GM03348 (cell line): Measurements from ENCODE around the gene NACC2.

ENCODE experiments used
- DNase-seq: peaks from one replicate; pipeline ENCODE4 v3.0.0; 2012; ENCODE audit warnings: low spot score

Gene NACC2

DNA sequence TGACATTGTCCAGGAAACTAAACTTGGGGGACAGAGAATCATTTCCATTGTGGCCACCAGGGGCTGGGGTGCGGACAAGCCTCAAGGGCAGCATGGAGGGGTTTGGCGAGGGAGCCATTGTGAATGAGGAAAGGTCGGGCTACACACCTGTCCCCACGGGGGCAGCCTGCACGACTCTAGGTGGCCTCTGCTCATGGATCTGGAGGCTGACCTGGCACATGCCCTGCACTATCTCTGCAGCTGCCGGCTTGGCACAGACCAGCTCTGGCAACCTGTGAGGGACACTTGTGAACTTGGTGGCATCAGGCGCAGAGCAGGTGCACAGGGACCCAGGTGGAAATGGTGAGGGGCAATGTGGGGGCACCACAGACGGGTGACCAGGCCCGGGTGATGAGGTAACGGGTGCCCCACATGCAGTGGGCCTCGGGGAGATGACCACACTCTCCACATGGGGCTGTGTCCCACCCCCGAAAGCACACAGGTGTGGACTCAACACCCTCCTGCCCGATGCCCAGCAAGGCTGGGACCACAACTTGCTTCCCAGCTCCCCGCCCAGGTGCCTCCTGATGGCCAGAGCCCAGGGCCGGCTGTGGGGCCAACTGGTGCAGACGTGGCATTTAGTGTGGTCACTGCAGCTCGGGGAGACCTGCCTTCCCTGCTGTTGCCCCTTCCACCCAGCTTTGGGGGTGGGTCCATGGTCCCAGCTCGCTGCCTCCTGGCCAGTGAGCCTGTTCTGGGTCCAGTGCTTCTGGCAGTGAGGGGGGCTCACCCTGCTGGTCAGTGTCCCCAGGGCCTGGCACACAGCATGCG, 73.0 kb downstream of the NACC2 start:
- DNase-seq = no peak

DNA sequence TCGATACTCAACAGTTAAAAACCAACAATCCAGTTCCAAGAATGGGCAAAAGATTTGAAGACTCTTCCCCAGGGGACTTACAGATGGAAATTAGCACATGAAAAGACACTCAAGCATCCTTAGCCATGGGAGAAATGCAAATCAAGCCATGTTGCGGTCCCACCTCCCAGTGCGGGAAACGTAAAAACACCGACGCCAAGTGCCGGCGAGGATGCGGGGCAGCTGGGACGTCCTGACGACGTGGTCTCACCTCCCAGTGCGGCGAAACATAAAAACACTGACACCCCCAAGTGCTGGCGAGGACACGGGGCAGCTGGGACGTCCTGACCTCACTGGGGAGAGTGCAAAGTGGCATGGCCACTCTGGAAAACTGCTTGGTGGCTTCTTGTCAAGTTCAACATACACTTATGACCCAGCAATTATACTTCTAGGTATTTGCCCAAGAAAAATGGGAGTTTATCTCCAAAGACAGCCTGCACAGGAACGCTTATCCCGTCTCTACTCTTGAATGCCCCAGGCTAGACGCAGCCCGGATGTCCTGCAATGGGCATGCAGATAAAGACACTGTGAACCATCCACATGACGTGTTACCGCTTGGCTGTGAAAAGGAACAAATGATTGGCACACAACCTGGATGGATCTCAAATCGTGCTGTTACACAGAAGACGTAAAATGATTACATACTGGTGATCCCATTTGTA, 73.8 kb downstream of the NACC2 start:
- DNase-seq = no peak

DNA sequence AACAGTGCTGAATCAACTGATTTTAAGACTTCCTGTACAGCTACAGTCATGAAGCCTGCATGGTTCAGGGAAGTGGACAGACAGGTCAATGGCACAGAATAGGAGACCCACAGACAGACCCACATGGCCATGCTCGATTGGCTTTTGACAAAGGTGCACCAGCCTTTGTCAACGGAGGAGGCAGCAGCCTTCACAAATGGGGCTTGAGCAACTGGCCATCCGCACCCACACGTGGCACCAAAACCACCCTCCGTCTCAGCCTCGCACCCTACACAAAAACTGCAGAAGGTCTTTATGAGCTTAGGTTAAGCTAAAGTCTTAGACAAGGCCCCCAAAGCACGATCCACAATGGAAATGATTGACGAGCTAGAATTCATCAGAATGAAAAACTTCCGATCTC, 74.4 kb downstream of the NACC2 start:
- no peak for DNase-seq

DNA sequence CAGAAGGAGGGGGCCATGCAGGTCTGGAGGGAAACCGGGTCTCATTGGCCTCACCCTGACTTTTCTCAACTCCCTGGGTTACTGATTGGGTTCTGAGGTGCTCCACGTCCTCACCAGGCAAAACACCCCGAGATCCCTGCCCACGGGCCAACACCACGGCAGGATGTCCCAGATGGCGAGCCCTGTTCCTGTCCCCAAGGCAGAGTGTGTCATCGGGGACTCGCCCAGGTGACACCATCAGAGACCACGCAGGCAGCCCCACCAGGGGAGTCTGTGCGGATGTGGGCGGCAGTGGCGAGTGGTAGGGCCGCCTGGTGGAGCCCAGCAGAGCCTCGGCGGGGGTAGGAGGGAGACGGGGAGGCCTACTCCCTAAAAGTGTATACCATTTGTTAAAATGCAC, 74.9 kb downstream of the NACC2 start:
- DNase-seq = no peak

DNA sequence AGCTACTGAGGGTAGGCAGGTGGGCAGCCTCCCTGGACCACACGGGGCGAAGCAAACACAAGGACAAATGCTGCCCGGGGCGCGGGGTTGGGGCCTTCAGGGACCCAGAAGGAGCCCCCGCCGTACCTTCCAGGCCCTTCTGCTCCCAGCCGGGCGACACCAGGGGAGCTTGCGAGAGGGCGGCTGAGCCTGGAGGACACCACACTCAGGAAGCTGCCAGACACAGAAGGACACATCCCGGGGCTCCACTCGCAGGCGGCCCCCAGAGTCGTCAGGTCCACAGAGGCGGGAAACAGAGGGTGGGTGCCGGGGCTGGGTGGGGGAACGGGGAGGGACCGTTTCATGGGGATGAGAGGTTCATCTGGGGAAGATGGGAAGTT, 75.4 kb downstream of the NACC2 start:
- no peak for DNase-seq

DNA sequence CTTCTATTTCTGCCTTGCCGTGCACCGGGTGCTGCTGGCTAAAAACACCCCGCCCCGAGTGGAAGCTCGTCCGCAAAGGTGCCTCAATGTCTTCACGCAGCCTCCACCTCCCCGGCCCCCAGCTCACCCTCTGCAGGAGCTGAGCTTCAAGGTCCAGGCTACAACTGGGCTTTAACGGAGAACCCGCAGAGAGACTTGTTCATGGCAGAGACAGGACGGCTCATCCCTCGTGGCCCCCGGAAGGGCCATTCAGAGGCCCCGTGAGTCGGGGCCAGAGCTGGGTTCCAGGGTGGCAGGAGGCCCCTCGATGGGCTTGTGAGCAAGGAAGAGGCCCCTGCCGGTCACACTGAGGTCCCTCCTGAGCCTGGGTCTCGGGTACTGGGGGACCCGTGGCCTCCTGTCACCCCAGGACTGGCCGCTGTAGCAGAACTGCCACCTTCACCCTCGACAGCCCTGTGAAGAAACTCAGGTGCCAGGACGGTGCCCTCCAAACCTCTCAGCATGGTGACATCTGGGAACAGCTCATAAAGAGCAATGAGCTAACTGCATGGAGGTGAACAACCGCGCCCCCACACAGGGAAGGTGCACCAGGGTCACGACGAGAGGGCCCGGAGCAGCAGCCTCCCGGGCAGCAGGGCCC, 75.9 kb downstream of the NACC2 start:
- no peak for DNase-seq

DNA sequence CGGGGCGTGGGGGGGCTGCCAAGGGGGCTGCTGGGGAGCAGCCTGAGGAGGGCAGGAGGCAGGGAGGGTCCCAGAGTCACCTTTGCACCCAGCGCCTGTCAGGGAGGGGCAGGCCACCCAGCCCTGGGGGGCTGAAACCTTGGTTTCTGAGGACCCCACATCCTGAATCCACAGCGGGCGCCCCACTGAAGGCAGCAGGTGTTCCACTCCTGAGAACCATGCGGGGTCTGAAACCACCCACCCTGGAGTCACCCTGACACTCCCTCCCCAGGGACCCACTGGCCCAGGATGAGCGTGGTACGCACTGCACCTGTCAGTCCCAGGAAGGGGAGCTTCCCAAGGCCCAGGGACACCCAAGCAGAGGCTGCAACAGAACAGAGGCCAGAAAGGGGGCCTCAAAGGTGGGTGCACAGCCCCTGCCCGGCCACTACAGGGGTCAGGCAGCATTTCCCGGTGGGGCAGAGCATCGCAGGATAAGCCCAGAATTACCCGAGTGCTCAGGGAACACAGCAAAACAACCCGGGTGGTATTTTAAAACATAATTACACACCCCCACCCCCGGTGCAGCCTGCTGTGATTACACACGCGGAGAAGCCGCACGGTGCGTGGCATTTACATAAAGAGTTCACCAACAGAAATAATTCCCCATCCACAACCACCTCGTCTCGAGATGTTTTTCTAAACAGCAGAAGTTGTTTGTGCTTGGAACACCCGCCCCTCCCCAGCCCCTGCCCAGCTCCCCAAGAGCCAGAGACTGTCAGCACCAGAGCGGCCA, 76.6 kb downstream of the NACC2 start:
- no peak for DNase-seq

DNA sequence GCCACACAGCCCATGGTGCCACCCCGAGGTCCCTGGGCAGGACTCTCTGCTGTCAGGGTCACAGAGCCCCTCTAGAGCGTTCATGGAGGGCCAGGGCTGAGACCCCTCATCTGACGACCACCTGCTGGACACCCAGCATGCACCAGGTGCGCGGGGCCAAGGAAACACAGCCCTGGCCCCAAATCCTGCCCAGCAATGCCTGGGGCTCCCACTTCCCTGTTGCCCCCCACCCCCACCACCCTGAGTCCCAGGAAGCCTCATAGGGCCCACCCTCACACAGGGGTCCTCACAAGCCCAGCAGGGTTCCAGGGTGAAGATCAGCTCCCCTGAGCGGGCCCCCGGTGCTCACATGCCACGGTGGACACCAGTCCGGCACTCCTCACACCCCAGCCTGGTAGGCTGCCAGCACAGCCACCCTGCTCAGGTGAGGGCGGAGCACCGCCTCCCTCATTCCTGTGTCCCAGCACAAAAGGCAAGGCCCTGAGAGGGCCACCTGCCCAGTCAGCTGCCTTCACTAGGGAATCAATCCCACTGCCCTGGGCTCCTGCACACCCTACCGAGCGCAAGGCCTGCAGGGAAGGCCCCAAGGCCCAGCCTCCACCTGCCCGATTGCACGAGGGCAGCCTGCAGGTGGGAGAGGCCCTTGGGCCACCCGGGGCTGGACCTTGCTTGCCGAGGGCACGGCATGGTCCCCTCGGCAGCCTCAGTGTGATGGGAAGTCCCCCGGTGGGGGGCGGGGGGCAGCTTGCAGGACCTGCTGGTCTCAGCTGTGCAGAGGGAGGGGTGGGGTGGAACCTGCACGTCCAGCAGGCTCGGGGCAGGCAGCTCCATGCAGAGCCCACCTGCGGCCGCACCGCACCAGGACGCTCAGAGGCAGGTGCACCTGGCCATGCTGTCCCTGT, 77.5 kb downstream of the NACC2 start:
- DNase-seq = no peak

DNA sequence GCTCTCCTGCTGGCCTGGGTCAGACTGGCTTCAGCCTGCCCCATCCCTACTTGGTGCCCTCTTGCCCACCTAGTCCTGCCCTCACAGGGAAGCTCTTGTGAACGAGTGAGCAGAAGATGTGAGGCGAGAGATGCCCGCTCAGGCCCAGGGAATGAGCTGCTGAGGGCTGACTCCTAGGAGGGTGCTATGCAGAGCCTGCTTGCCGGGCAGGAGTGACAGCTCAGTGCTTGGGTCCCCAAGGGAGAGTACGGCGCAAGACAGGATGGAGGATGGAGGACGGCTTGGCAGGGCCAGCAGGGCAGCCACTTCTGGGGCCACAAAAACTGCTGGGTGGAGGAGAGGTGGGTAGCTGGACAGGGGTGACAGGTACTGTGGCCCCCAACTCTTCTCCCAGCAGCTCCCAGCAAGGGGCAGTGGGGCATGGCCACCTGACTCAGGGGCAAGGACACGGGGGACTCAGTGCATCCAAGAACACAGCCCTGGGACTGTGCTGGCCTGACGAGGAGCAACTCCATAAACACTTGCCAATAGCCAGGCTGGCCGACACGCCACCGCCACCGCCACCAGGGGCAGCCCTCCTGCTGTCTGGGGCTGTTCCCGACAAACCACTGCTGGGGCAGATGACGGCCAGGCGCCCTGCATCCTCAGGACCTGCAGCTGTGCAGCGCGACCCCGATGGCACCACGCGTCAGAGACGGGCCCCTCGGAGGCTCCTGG, 78.4 kb downstream of the NACC2 start:
- DNase-seq = no peak

DNA sequence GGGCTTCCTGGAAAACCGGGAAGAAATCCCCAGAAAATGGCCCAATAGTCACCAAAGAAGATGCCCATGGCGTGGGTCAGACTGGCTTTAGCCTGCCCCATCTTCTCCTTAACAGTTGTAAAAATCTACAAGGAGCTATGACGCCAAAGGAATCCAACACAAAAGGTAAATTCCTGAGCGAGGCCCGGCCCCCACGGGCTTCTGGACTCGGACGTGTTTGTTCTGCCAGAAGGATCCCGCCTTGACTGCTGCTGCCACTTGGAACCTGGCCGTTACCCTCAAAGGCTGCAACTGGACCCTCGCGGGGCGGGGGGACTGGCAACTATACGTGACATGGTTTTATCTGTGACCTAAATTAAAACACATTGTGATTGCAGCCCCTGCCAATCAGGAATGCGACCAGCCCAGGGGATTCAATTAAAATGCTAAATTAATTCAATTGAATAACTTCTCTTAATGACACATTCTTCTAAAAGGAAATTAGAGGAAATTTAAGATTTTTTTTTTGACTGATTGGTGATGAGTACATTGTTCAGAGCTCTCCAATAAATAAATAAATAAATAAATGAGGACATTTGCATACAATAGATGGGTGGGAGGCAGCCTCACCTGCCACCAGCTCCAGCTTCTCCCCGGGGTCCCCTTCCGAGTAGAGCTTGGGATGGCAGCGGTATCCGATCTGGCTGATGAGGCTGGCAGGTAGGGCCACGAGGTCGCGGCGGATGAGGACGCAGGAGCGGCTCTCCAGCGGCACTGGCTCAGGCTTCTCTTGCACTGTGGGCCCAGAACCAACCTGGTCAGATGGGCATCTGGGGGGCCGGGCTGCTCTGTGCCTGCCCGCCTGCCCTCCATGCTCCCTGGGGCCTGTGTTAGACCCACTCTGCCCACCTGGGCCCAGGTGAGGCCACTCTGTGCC, 79.2 kb downstream of the NACC2 start:
- DNase-seq = no peak

DNA sequence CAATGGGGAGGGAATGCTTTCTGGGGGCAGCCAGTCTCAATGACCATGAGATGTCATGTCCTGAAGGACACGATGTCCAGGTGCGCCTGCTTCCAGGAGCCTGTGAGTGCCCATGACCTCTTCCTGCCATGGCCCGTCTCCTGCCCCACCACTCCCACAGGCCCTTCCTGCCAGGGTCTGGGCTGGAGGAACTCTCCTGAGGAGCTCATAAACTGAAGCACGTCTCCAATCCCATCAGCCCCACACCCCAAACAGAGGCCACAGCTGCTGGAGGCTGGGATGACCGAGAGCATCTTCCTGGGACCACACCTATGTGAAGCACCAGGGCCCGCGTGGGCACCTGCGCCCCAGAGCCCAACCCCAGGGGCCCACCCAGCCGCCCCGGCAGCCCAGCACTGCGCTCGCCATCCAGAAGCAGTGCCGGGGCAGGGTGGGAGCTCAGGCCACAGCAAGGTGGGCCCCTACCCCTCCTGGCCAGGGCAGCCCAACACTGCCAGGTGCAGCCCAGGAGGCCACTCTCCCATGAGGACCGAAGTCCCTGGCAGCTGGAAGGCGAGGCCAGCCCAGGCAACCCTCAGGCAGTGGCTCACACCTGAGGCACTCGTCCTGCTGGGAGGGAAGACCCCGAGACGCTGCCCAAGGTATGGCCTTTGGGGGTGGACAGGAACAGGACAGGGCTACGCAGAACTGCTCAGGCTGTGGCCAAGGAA, 80.0 kb downstream of the NACC2 start:
- no peak for DNase-seq

DNA sequence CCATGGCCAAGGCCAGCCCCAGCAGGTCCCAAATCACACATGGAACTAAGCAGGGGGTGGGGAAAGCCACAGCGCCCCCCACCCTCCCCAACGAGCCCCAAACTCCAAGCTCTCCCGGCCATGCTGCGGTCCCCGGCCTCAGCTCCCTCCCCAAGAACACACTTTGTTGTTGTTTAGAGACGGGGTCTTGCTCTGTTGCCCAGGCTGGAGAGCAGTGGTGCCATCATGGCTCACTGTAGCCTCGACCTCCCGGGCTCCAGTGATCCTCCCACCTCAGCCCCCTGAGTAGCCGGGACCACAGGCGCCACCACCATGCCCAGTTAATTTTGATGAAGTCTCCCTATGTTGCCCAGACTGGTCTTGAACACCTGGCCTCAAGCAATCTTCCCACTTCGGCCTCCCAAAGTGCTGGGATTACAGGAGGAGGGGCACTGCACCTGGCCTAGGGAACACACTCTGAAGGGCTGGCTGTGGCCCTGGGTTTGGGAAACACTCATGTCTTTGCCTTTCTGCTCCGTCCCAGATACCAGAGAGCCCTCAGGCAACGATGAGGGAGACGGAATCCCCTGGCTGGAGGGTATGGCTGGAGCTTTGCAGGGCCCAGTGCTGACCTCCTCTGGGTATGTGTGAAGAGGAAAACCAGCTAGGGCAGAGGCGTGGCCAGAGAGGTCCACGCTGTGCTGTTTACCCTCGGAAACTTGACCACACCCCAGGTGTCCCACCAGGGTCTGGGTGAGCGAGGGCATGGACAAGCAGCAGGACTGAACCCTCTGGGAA, 80.8 kb downstream of the NACC2 start:
- DNase-seq = no peak

DNA sequence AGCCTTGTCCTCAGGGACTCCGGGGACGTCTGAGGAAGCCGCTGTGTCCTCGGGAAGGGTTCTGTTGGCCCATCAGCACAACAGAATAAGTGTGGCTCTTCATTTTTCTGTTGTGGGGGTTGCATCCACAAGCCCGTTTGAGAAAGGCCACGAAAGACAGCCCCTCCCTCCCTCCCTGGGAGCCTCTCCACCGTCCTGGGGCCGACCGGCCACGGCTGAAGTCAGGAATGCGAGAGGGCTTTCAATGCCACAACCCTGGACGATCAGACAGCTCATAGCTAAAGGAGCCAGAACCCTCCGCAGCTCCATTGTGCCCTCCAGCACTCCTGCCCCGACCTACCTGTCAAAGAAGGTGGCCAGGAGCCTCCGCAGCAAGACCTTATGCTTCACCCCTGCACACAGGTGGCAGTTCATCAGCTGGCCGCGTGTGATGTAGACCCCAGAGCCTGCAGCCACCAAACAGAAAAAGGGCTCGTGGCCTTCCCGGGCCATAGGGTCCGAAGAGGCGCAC, 81.5 kb downstream of the NACC2 start:
- DNase-seq = no peak

DNA sequence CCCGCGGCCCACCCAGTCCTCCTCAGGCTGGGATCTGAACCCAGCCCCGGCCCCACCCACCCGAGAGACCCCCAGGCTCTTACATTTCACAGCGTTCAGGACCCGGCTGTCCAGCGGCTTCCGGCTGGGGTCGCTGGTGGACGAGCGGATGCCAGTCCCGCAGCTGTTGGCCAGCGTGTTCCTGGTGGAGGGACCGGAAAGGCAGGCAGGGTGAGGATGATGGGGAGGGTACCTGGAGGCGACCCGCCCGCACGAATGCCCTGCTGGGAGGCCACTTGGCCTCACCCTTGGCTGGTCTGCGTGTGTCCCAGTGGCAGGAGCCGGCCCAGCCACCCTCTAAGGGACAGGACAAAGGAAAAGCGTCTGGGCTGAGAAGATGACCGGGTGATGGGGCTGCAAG, 82.0 kb downstream of the NACC2 start:
- no peak for DNase-seq

DNA sequence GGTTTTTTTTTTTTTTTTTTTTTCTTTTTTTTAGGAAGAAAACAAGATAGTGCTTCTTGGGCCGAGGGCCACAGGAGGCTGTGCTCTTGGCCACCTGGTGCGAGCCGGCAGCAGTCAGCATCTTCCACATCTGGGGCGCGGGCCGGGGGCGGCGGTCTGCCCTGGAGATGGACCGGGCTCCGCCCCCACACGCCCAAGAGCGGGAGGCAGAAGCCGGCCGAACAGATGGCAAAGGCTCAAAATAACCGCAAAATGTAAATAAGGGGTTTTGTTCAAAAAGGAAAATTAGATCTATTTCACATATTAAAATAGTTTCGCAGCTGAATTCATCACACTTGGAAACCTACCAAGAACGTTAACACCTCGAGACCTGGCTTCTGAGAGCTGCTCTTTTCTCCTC, 82.4 kb downstream of the NACC2 start:
- no peak for DNase-seq

DNA sequence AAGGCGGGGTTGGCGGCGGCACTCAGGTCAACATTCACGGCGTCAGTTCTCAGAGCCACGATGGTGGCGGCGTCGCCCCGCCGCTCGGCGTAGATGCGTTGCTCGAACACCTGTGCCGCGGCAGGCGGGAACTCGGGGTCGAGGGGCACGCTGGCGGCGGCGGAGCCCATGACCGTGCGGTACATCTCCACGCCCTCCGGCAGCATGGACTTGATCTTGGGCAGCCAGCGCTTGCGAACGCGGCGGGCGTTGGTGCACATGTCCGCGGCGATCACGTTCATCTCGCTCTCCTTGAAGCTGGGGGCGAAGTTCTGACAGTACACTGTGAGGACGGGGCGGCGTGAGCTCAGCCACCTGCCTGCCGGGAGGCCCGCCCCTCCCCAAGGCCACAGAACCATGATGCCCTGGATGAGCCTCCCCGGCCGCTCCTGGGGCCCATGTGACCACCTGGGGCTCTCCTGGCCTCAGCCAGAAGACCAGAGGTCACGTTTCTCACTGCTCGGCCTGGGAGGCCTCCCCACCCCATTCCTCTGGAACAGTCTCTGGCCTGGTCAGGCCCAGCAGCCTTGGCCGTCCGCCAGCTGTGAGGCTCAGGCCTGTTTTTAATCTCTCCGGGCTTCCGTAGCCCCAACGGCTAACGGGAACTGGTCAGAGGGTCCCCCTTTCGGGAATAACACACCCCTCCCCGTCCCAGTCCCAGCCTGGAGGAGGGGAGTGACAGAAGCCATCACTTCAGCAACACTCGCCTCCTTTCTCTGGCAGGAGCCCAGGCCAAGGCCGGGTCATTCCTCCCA, 83.2 kb downstream of the NACC2 start:
- DNase-seq = peak; percentile 43

DNA sequence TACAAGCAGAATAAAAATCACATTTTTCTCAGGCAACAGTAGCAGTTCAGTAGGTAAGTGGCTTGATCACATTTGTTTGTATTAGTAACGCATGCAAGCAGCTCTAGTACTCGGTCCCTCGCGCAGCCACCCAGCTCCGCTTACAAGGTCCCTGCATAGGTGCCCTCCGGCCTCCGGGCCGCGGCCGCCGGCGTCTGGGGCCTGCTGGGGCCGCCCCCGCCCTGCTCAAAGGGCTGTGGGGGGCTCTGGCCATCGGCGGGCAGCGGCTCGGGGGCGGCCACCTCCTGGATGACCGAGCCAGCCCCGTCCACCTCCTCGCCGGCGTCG, 83.8 kb downstream of the NACC2 start:
- DNase-seq = no peak
